SK-N-MC (cell line): ENCODE data around the gene CAPN2.

Source experiments
- DNase-seq: peaks from one replicate; pipeline ENCODE4 v3.0.0-alpha.2; 2011; ENCODE audit warnings: low read depth, low spot score
- H3K27ac ChIP-seq: fragments of 200-600 bp; sonication (generic); 2 replicates; pipeline ENCODE4 v1.5.1; 2016; ENCODE audit warnings: mixed run types
- H3K36me3 ChIP-seq: fragments of 200-600 bp; sonication (generic); 2 replicates; pipeline ENCODE4 v1.6.1; 2017; ENCODE audit warnings: antibody characterized with exemption, low read length, mixed read lengths; ENCODE audit not compliant: insufficient read depth
- H3K4me3 ChIP-seq: fragments of 200-600 bp; sonication (generic); 2 replicates; pipeline ENCODE4 v1.5.1; 2016
- H3K9ac ChIP-seq: fragments of 200-600 bp; sonication (generic); 2 replicates; pipeline ENCODE4 v1.8.0; 2017; ENCODE audit warnings: mixed run types, mixed read lengths; ENCODE audit not compliant: insufficient read length
- H3K9me3 ChIP-seq: fragments of 200-600 bp; sonication (generic); 2 replicates; pipeline ENCODE4 v1.6.1; 2017; ENCODE audit warnings: low read depth, mild to moderate bottlenecking, antibody characterized with exemption, low read length, moderate library complexity, mixed read lengths
- EZH2 ChIP-seq: fragments of 200-600 bp; sonication (generic); IDR thresholded peaks from one replicate; pipeline ENCODE4 v1.6.1; 2017; ENCODE audit warnings: antibody characterized with exemption
- FOXP2 ChIP-seq: optimal IDR thresholded peaks from 2 replicates; pipeline ENCODE3; 2011; ENCODE audit warnings: mild to moderate bottlenecking, moderate library complexity; ENCODE audit not compliant: insufficient read depth; ENCODE audit errors: extremely low read length, control extremely low read depth
- POLR2AphosphoS5 ChIP-seq: IDR thresholded peaks from 2 replicates; pipeline ENCODE4 v1.6.1; 2012; ENCODE audit warnings: mild to moderate bottlenecking, low read depth, low read length, borderline replicate concordance

Gene CAPN2

GRCh38 chr1:223784541-223784940, 72.2 kb downstream of the CAPN2 start:
- Histone ChIP-seq H3K9me3 (no peaks in the 10 kb centered on the region), H3K9ac (no peak overlapping the region), H3K27ac (no peak overlapping the region), H3K4me3 (no peak overlapping the region), H3K36me3 (peaks cover 59% of the 10 kb centered on the region)
- DNase-seq: no peak
- TF ChIP-seq EZH2 (no peak), POLR2AphosphoS5 (no peak), FOXP2 (no peak)

GRCh38 chr1:223785808-223786207, 73.5 kb downstream of the CAPN2 start:
- no peak for TF ChIP-seq EZH2
- TF ChIP-seq POLR2AphosphoS5: no peak
- TF ChIP-seq FOXP2: no peak
- Histone ChIP-seq H3K9ac (no peak overlapping the region), H3K4me3 (no peak overlapping the region), H3K9me3 (no peaks in the 10 kb centered on the region), H3K27ac (no peak overlapping the region), H3K36me3 (peaks cover 49% of the 10 kb centered on the region)
- DNase-seq: no peak

GRCh38 chr1:223788746-223789415, 76.5 kb downstream of the CAPN2 start:
- no peak overlapping the region for H3K4me3 ChIP-seq
- H3K36me3 ChIP-seq: peaks cover 60% of the 10 kb centered on the region
- no peak for DNase-seq
- H3K27ac ChIP-seq: no peak overlapping the region
- no peaks in the 10 kb centered on the region for H3K9me3 ChIP-seq
- H3K9ac ChIP-seq: no peak overlapping the region
- TF ChIP-seq POLR2AphosphoS5: no peak

DNA sequence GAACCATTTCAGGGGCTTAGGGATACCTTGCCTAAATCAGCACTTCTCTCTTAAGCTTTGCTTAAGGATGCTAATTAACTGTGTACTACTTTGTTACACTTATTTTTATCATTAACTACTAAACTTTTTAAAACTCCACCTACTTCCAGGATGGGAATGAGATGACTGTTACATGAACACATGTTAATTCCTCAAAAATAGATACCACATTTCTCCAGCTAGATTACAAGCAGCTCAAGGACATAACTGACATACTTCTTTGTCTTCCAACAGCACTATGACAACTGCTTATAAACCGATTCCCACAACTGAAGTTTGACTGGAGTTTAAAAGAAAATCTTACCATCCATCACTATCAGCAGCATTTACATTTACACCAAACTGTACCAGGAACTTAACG, 79.7 kb downstream of the CAPN2 start:
- no peak for TF ChIP-seq EZH2
- no peak for TF ChIP-seq POLR2AphosphoS5
- TF ChIP-seq FOXP2: no peak
- DNase-seq: no peak
- Histone ChIP-seq H3K9me3 (no peaks in the 10 kb centered on the region), H3K27ac (no peak overlapping the region), H3K9ac (no peak overlapping the region), H3K36me3 (peaks cover 69% of the 10 kb centered on the region), H3K4me3 (no peak overlapping the region)

GRCh38 chr1:223793716-223794115, 81.4 kb downstream of the CAPN2 start:
- H3K9me3 ChIP-seq: no peaks in the 10 kb centered on the region
- H3K9ac ChIP-seq: no peak overlapping the region
- no peak for DNase-seq
- H3K27ac ChIP-seq: no peak overlapping the region
- no peak overlapping the region for H3K4me3 ChIP-seq
- peaks cover 76% of the 10 kb centered on the region for H3K36me3 ChIP-seq
- TF ChIP-seq EZH2 (no peak), POLR2AphosphoS5 (no peak), FOXP2 (no peak)

DNA sequence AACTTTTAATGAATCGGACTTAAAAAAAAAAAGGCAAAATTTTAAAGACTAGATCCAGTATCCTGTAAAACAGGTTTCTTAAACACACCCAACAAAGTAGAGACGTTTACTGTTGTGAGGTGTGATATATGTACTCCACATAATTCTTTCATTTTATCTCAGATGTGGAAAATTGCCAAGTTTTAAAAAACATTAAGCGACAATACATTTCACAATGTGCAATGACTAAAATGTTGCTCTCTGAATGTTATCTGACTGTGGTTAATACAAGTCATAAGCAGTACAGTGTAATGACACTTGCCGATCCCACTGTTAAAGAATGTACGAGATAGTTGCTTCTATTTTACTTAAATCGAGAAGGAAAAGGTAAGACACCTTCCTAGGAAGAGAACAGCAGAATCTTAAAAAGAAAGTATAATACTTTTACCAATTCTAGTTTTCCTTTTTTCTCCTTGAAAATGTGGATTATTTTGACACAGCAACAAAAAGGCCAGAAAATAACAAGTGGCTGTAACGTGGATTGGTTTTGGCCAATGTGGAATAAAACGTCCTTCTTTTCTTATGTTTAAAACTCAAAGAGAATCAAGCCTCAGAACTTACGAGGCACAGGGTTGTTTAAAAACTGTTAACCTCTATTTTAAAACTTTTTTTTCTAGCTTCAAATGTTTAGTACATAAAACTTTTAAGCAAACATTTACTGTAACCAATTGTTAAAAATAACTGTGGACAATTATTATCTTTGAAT, 82.0 kb downstream of the CAPN2 start:
- Histone ChIP-seq H3K9ac (no peak overlapping the region), H3K9me3 (no peaks in the 10 kb centered on the region), H3K36me3 (peaks cover 74% of the 10 kb centered on the region), H3K4me3 (no peak overlapping the region), H3K27ac (no peak overlapping the region; the same call in 1 of the 2 replicates)
- TF ChIP-seq EZH2 (no peak), FOXP2 (no peak), POLR2AphosphoS5 (no peak)
- DNase-seq: no peak

DNA sequence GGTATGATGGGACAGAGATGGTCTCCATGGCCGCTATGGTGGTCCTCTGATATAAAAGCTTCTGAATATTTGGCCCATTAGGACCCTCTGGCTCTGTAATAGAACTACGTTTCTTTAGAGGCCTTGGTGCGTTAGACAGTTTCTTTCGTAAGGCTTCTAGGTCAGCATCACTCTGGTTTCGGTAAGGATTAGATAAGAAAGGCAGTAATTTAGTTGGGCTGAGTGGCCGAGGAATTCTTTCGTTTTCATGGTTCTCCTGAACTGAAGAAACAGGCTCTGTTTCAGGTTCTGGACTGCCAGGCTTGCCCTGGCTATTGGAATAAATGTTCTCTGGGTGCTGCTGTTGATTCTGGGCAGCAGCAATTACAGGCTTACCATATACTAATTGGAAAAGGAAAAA, 83.9 kb downstream of the CAPN2 start:
- no peak for TF ChIP-seq POLR2AphosphoS5
- no peak for TF ChIP-seq EZH2
- TF ChIP-seq FOXP2: no peak
- peaks cover 86% of the 10 kb centered on the region for H3K36me3 ChIP-seq

GRCh38 chr1:223802032-223802431, 89.7 kb downstream of the CAPN2 start:
- no peak overlapping the region for H3K9ac ChIP-seq
- TF ChIP-seq POLR2AphosphoS5 (no peak), FOXP2 (no peak), EZH2 (no peak)
- H3K4me3 ChIP-seq: no peak overlapping the region
- no peak for DNase-seq
- no peaks in the 10 kb centered on the region for H3K9me3 ChIP-seq
- no peak overlapping the region for H3K27ac ChIP-seq
- peaks cover 85% of the 10 kb centered on the region for H3K36me3 ChIP-seq

More for the DNA sequence above, 83.9 kb downstream of the CAPN2 start:
- H3K4me3 ChIP-seq: no peak overlapping the region
- H3K9me3 ChIP-seq: no peaks in the 10 kb centered on the region
- no peak for DNase-seq
- no peak overlapping the region for H3K9ac ChIP-seq
- no peak overlapping the region for H3K27ac ChIP-seq

DNA sequence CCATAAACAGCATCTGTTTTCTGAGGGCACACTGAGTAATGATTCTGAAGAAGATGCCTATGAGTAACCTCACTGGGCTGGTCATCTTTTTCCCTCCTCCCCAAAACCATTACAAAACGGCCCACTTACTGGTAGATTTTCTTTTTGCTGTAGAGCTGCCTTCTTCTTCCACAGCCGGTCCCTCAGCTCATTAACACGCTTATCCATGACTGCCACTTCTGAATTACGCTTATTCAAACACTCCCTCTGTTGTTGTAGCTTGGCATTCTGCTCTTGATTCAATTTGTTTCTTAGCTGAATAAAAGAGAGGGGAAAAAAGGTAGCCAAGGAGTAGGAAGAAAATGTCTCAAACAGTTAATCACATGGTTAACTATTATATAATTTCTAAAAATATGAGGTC, 90.3 kb downstream of the CAPN2 start:
- H3K27ac ChIP-seq: no peak overlapping the region
- TF ChIP-seq EZH2: no peak
- no peak for TF ChIP-seq FOXP2
- no peak for TF ChIP-seq POLR2AphosphoS5
- DNase-seq: no peak
- no peaks in the 10 kb centered on the region for H3K9me3 ChIP-seq
- no peak overlapping the region for H3K4me3 ChIP-seq
- no peak overlapping the region for H3K9ac ChIP-seq
- peaks cover 88% of the 10 kb centered on the region for H3K36me3 ChIP-seq
